Gastroesophageal sphincter (tissue), 4 donors: ENCODE results near the gene CFDP1. TPM values are rescaled to one million over a fixed set of nuclear protein-coding genes. Genes with fewer than 3 reads are reported as not detected.

Source experiments
- ATAC-seq: fragments of 150-250 bp; one replicate; pipeline ENCODE4 v1.9.1; 2016; ENCODE audit warnings: mild to moderate bottlenecking, moderate library complexity
- H3K27ac ChIP-seq, 4 donors: fragments of 200-600 bp; sonication (generic) in 3 of 4; 1 replicate in 3 of 4; 2 replicates in 1 of 4; pipeline ENCODE4 v1.5.1; 2016 to 2019
- H3K27me3 ChIP-seq: fragments of 200-600 bp; sonication (generic); one replicate; pipeline ENCODE4 v1.5.1; 2019
- H3K36me3 ChIP-seq, 2 donors: fragments of 200-600 bp; sonication (generic); one replicate each; pipeline ENCODE4 v1.5.1; 2019; ENCODE audit warnings: control low read depth in 1 of 2
- H3K4me1 ChIP-seq, 3 donors: fragments of 200-600 bp; sonication (generic); 1 replicate in 2 of 3; 2 replicates in 1 of 3; pipeline ENCODE4 v1.5.1; 2016 to 2019; ENCODE audit warnings: control low read depth in 2 of 3
- H3K4me3 ChIP-seq, 2 donors: fragments of 200-600 bp; sonication (generic); one replicate each; pipeline ENCODE4 v1.5.1; 2019; ENCODE audit warnings: mild to moderate bottlenecking in 1 of 2, moderate library complexity in 1 of 2
- H3K9me3 ChIP-seq, 3 donors: fragments of 200-600 bp; sonication (generic); one replicate each; pipeline ENCODE4 v1.5.1; 2017 to 2019; ENCODE audit warnings: control low read depth in 2 of 3
- CTCF ChIP-seq, 4 experiments: fragments of 200-600 bp in 2 of 4; fragments of 450-650 bp in 2 of 4; sonication (generic) in 1 of 4; IDR thresholded peaks; one replicate each; pipeline ENCODE4 v1.5.1; 2017 to 2019; ENCODE audit warnings: antibody characterized with exemption in 4 of 4, mild to moderate bottlenecking in 2 of 4, moderate library complexity in 2 of 4
- EP300 ChIP-seq: sonication (generic); formaldehyde crosslinking; IDR thresholded peaks from one replicate; pipeline ENCODE4 v1.6.1; 2017; ENCODE audit warnings: antibody characterized with exemption, mild to moderate bottlenecking
- POLR2A ChIP-seq, 2 donors: fragments of 450-650 bp; IDR thresholded peaks; one replicate each; pipeline ENCODE4 v1.6.1; 2017; ENCODE audit warnings: antibody characterized with exemption in 2 of 2, mild to moderate bottlenecking in 2 of 2, moderate library complexity in 1 of 2
- POLR2AphosphoS5 ChIP-seq: sonication (generic); formaldehyde crosslinking; IDR thresholded peaks from one replicate; pipeline ENCODE4 v1.6.1; 2017; ENCODE audit warnings: antibody characterized with exemption
- WGBS, 2 donors: methylation state at CpG; one replicate each; pipeline ENCODE4 v1.1.5; 2018; ENCODE audit warnings: low coverage in 1 of 2; 5-methylcytosine and 5-hydroxymethylcytosine counted together
- total RNA-seq, 4 donors: library from RNA; depleted of rRNA; stranded (reverse); fragments of >200 nt; gene quantifications; one replicate each; pipeline ENCODE4 v1.1.0, GENCODE V29; 2016

Gene CFDP1
- total RNA-seq, 4 donors from 2014 or later: 45.1 to 70.0 (median 50.0) TPM

GRCh38 chr16:75319513-75320411 lies 113.5 kb downstream of the CFDP1 start:
- no peaks in the 10 kb centered on the region for H3K27me3 ChIP-seq
- no peak for TF ChIP-seq POLR2A (IDR thresholded peaks at IDR 0.05)
- TF ChIP-seq EP300: no peak
- no peak for TF ChIP-seq CTCF (IDR thresholded peaks at IDR 0.05)
- no peak for TF ChIP-seq POLR2AphosphoS5
- H3K9me3 ChIP-seq: no peaks in the 10 kb centered on the region
- WGBS, 2 donors: 41 to 72% methylated on average over 9 to 10 of the region's 13 CpGs
- H3K4me1 ChIP-seq: peaks cover 0 to 10% (median 0%) of the 10 kb centered on the region in 3 donors
- H3K36me3 ChIP-seq: no peaks in the 10 kb centered on the region
- no peak for ATAC-seq
- no peak overlapping the region for H3K27ac ChIP-seq
- no peak overlapping the region for H3K4me3 ChIP-seq

GRCh38 chr16:75318737-75319136 lies 114.6 kb downstream of the CFDP1 start:
- Histone ChIP-seq H3K4me1 (peaks cover 0 to 10% (median 0%) of the 10 kb centered on the region in 3 donors), H3K9me3 (no peaks in the 10 kb centered on the region), H3K36me3 (peaks cover 0 to 3% of the 10 kb centered on the region in 2 donors), H3K27ac (no peak overlapping the region), H3K27me3 (no peaks in the 10 kb centered on the region), H3K4me3 (no peak overlapping the region)
- ATAC-seq: no peak
- WGBS, 2 donors: 91 to 94% methylated on average over 3 of the region's 3 CpGs
- TF ChIP-seq POLR2AphosphoS5 (no peak), EP300 (no peak), POLR2A (IDR thresholded peaks at IDR 0.05) (no peak), CTCF (IDR thresholded peaks at IDR 0.05) (no peak)

GRCh38 chr16:75317532-75317931 lies 115.8 kb downstream of the CFDP1 start:
- TF ChIP-seq POLR2A (IDR thresholded peaks at IDR 0.05) (no peak), POLR2AphosphoS5 (no peak), CTCF (IDR thresholded peaks at IDR 0.05) (no peak), EP300 (no peak)
- Histone ChIP-seq H3K36me3 (peaks cover 0 to 13% of the 10 kb centered on the region in 2 donors), H3K27me3 (no peaks in the 10 kb centered on the region), H3K27ac (no peak overlapping the region), H3K9me3 (no peaks in the 10 kb centered on the region), H3K4me1 (peaks cover 0 to 17% (median 0%) of the 10 kb centered on the region in 3 donors), H3K4me3 (no peak overlapping the region)
- WGBS, 2 donors: 82 to 100% methylated on average over 1 to 3 of the region's 4 CpGs
- ATAC-seq: no peak

- H3K36me3 ChIP-seq: peaks cover 0 to 13% of the 10 kb centered on the region in 2 donors
- WGBS, 2 donors: 74 to 77% methylated on average over 5 to 7 of the region's 7 CpGs
- H3K27ac ChIP-seq: no peak overlapping the region
- H3K9me3 ChIP-seq: no peaks in the 10 kb centered on the region
- H3K4me1 ChIP-seq: peaks cover 0 to 21% (median 0%) of the 10 kb centered on the region in 3 donors
- no peak for ATAC-seq
- TF ChIP-seq POLR2AphosphoS5: no peak
- no peak for TF ChIP-seq POLR2A (IDR thresholded peaks at IDR 0.05)
- no peak for TF ChIP-seq CTCF (IDR thresholded peaks at IDR 0.05)
- TF ChIP-seq EP300: no peak
- no peak overlapping the region for H3K4me3 ChIP-seq
- no peaks in the 10 kb centered on the region for H3K27me3 ChIP-seq
Measured at GRCh38 chr16:75317101-75317522, 116.2 kb downstream of the CFDP1 start.
